ENCODE results near the gene ERBIN.
"Not testable (repeated sequence)": the region's sequence is repeated elsewhere in the genome, so short reads cannot be mapped to it uniquely, and the experiment has no call there.

The ERBIN gene

DNA sequence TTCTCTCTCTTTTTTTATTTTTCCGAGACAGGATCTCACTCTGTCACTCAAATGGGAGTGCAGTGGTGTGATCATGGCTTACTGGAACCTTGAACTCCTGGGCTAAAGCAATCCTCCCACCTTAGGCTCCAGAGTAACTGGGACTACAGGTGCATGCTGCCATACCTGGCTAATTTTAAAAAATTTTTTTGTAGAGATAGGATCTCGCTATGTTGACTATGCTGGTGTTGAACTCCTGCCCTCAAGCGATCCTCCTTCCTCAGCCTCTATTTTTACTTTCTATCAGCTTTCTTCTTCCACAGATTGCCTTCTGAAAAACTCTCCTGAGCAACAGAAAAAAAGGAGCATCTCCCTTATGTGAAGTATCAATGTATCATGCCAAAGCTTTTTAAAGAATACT lies 14.1 kb upstream of the ERBIN start:
- H3K4me1 ChIP-seq: no peaks in the 10 kb centered on the region
- no peak for DNase-seq
- no peaks in the 10 kb centered on the region for H3K9me3 ChIP-seq
- no peaks in the 10 kb centered on the region for H3K36me3 ChIP-seq
- intact Hi-C loops (cut with DNase I; ENCODE audit: low total_unique reads): no loop called here
- no peak overlapping the region for H3K4me3 ChIP-seq
- H3K27ac ChIP-seq: no peak overlapping the region
- TF ChIP-seq, protein P1, sequence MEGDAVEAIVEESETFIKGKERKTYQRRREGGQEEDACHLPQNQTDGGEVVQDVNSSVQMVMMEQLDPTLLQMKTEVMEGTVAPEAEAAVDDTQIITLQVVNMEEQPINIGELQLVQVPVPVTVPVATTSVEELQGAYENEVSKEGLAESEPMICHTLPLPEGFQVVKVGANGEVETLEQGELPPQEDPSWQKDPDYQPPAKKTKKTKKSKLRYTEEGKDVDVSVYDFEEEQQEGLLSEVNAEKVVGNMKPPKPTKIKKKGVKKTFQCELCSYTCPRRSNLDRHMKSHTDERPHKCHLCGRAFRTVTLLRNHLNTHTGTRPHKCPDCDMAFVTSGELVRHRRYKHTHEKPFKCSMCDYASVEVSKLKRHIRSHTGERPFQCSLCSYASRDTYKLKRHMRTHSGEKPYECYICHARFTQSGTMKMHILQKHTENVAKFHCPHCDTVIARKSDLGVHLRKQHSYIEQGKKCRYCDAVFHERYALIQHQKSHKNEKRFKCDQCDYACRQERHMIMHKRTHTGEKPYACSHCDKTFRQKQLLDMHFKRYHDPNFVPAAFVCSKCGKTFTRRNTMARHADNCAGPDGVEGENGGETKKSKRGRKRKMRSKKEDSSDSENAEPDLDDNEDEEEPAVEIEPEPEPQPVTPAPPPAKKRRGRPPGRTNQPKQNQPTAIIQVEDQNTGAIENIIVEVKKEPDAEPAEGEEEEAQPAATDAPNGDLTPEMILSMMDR (IDR thresholded peaks at IDR 0.05): no peak
- no peaks in the 10 kb centered on the region for H3K27me3 ChIP-seq

DNA sequence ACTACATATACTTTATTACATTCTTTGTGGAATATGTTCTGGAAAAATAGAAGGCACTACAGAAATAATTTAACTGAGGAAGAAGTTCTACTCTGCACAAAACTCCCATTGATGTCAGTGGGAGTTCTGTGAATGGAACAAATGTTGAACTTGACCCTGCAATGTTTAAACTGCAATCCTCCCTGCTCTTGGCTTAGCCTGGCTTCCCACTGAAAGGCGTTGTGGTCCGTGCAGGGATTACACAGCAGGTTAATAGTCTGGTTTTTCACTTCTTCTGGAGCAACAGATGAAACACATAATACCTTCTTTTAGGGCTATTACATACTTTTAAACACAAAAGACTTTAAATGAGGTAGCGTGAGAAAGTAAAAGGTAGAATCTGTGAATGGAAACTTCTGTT lies 12.9 kb upstream of the ERBIN start:
- intact Hi-C loops (cut with DNase I; ENCODE audit: low total_unique reads): no loop called here
- H3K9me3 ChIP-seq: no peaks in the 10 kb centered on the region
- DNase-seq: no peak
- H3K27ac ChIP-seq: no peak overlapping the region
- H3K27me3 ChIP-seq: no peaks in the 10 kb centered on the region
- TF ChIP-seq, protein P1 (IDR thresholded peaks at IDR 0.05): no peak
- H3K36me3 ChIP-seq: no peaks in the 10 kb centered on the region
- no peak overlapping the region for H3K4me3 ChIP-seq
- no peaks in the 10 kb centered on the region for H3K4me1 ChIP-seq

DNA sequence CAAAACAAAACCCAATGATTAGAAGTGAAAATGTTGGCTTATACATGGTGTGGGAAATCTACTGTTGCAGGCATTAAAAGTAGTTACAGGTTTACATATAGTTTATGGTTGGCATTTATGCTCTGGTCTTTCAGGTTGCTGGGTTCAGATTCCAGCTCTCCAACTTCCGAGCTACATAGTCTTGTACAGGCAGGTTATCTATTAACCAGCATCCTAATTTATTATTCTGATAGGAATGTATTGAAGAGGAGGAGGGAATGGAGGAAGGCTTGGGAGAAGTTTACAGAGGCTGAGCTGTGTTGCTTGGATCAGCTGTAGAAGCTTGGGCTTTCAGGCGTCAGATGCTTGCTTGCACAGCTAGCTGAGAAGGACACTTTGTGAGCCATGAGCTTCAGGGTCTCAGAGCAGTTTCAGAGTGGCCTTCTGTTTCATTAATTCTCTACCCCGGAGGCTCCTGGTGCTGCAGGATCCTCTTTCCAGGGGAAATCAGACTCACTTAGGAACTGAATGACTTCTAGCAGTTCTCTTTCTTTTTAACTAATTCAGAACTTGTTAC lies 11.7 kb upstream of the ERBIN start:
- TF ChIP-seq, protein P1 (IDR thresholded peaks at IDR 0.05): no peak
- no peak for DNase-seq
- no peak overlapping the region for H3K27ac ChIP-seq
- peaks cover 0 to 6% (median 0%) of the 10 kb centered on the region in 4 donors for H3K4me1 ChIP-seq
- H3K27me3 ChIP-seq: no peaks in the 10 kb centered on the region
- intact Hi-C loops (cut with DNase I; ENCODE audit: low total_unique reads): no loop called here
- H3K4me3 ChIP-seq: no peak overlapping the region
- H3K36me3 ChIP-seq: no peaks in the 10 kb centered on the region
- no peaks in the 10 kb centered on the region for H3K9me3 ChIP-seq

DNA sequence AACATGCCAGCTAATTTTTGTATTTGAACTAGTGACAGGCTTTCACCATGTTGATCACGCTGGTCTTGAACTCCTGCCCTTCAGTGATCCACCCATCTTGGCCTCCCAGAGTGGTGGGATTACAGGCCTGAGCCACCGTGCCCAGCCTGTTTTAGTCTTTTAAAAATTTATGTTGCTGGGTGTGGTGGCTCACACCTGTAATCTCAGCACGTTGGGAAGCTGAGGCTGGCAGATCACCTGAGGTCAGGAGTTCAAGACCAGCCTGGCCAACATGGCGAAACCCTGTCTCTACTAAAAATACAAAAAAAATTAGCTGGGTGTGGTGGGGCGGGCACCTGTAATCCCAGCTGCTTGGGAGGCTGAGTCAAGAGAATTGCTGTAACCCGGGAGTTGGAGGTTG lies 10.7 kb upstream of the ERBIN start:
- H3K9me3 ChIP-seq; H3K4me3 ChIP-seq; H3K27ac ChIP-seq; DNase-seq; H3K27me3 ChIP-seq; H3K36me3 ChIP-seq; intact Hi-C loops (cut with DNase I; ENCODE audit: low total_unique reads); H3K4me1 ChIP-seq: not testable (repeated sequence)

DNA sequence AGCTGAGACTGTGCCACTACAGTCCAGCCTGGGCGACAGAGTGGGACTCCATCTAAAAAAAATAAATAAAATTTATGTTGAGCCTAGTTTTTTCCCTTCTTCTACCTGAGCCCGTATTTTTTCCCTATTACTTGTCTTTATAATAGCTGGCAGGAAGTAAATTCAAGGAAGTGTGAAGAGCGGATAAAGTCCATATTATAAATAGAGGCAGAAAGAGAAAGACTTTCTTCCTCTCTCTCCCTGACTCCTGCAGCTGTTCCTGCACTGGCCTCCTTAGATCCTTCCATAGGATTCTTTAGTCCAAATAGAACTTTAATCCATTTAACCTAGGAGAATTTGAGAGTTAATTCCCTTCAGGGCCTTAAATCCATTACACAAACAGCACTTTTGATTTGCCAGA lies 10.3 kb upstream of the ERBIN start:
- H3K27ac ChIP-seq: no peak overlapping the region
- H3K36me3 ChIP-seq: no peaks in the 10 kb centered on the region
- no peaks in the 10 kb centered on the region for H3K27me3 ChIP-seq
- intact Hi-C loops (cut with DNase I; ENCODE audit: low total_unique reads): no loop called here
- no peak for DNase-seq
- TF ChIP-seq, protein P1 (IDR thresholded peaks at IDR 0.05): no peak
- peaks cover 0 to 6% (median 0%) of the 10 kb centered on the region in 4 donors for H3K4me1 ChIP-seq
- H3K4me3 ChIP-seq: no peak overlapping the region
- H3K9me3 ChIP-seq: no peaks in the 10 kb centered on the region

DNA sequence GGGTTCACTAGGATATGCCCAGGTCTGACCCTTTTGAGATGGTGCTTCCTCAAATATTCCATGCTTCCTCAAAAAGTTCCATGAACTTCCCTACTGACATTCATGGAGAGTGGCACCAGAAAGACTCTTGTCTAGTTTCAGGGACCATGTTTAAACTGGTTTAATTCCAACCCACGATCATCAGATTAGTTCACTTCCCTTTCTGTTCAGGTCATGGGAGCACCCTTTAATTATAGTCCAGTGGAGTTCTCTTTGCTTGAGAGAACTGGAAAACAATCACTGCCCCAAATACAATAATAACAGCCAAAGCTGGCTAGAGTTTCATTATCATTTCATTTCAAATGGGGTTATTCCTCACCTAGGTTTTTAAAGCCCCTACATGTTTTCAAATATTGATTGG lies 9.7 kb upstream of the ERBIN start:
- no peak for DNase-seq
- Histone ChIP-seq H3K9me3 (no peaks in the 10 kb centered on the region), H3K27ac (no peak overlapping the region), H3K4me1 (peaks cover 0 to 6% (median 0%) of the 10 kb centered on the region in 4 donors), H3K36me3 (no peaks in the 10 kb centered on the region), H3K4me3 (no peak overlapping the region), H3K27me3 (no peaks in the 10 kb centered on the region)
- intact Hi-C loops (cut with DNase I; ENCODE audit: low total_unique reads): no loop called here
- TF ChIP-seq, protein P1 (IDR thresholded peaks at IDR 0.05): no peak
